Body of pancreas (tissue), 4 donors: Measurements from ENCODE around the gene TOP1.
A peak's percentile ranks its signal among the peaks of the same experiment; 100 is the strongest.

Source experiments
- CTCF ChIP-seq, 7 experiments: fragments of 450-650 bp in 4 of 7; fragments of 200-600 bp in 3 of 7; sonication (generic) in 3 of 7; IDR thresholded peaks; one replicate each; pipeline ENCODE4 v1.5.1; 2016 to 2019; ENCODE audit warnings: antibody characterized with exemption in 7 of 7
- POLR2A ChIP-seq, 3 donors: fragments of 450-650 bp; IDR thresholded peaks; one replicate each; pipeline ENCODE4 v1.6.1; 2016; ENCODE audit warnings: antibody characterized with exemption in 3 of 3, mild to moderate bottlenecking in 2 of 3

DNA sequence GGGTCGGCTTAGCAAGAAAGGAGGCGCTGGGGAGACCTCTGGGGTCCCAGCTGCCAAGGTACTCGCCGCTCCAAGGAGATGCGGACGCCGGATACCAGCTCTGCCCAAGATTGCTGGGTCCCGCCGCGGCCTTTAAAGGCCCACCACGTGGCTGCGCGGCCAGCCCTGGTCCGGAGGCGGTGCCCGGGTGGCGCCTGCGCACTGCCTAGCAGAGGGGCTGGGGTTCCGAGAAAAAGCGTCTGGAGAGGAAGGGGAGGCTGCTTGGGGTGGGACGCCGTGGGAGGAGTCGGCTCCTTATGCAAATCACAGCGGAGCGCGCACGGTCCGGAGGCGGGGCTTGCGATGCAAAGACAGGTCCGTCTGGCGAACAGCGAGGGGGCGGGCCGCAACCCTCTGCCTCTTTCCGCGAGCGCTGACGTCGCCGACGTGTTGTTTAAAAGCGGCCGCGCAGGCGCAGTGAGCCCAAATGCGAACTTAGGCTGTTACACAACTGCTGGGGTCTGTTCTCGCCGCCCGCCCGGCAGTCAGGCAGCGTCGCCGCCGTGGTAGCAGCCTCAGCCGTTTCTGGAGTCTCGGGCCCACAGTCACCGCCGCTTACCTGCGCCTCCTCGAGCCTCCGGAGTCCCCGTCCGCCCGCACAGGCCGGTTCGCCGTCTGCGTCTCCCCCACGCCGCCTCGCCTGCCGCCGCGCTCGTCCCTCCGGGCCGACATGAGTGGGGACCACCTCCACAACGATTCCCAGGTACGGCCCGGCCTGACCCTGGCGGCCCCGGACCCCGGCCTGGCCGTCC lies at the start of gene TOP1:
- peak in 2 of 7 experiments; percentile 14 to 31 for TF ChIP-seq CTCF (IDR thresholded peaks at IDR 0.05)
- TF ChIP-seq POLR2A (IDR thresholded peaks at IDR 0.05): peak; percentile 94 to 98 (median 98)
